Measurements from ENCODE around the gene PIM3. TPM values are rescaled to one million over a fixed set of nuclear protein-coding genes. Genes with fewer than 3 reads are reported as not detected.

PIM3 gene
- total RNA-seq, 1 donor from 2014 or later = 94.7 TPM

GRCh38 chr22:49915610-49916009, 45.0 kb upstream of the PIM3 start:
- H3K27ac ChIP-seq = no peak overlapping the region
- H3K4me1 ChIP-seq = peaks cover 23% of the 10 kb centered on the region
- H3K4me3 ChIP-seq = no peak overlapping the region
- TF ChIP-seq CTCF (IDR thresholded peaks at IDR 0.05) = no peak
- no peaks in the 10 kb centered on the region for H3K27me3 ChIP-seq (ENCODE audit: low read depth)
- no peaks in the 10 kb centered on the region for H3K9me3 ChIP-seq
- DNase-seq (no peak), ATAC-seq (no peak)
- H3K36me3 ChIP-seq = peaks cover 32% of the 10 kb centered on the region
- intact Hi-C loops (cut with DNase I) = no loop called here

GRCh38 chr22:49916831-49917230, 43.7 kb upstream of the PIM3 start:
- intact Hi-C loops (cut with DNase I) = no loop called here
- H3K4me3 ChIP-seq = peak overlapping the region; percentile 90
- H3K4me1 ChIP-seq = peaks cover 23% of the 10 kb centered on the region
- H3K27ac ChIP-seq = peak overlapping the region; percentile 97
- peak; percentile 41 for DNase-seq
- H3K27me3 ChIP-seq (ENCODE audit: low read depth) = no peaks in the 10 kb centered on the region
- no peak for ATAC-seq
- TF ChIP-seq CTCF (IDR thresholded peaks at IDR 0.05) = no peak
- H3K9me3 ChIP-seq = no peaks in the 10 kb centered on the region
- H3K36me3 ChIP-seq = peaks cover 37% of the 10 kb centered on the region

- ATAC-seq = peak; percentile 98
- Histone ChIP-seq H3K36me3 (peaks cover 28% of the 10 kb centered on the region), H3K4me3 (peak within 1 kb of the TSS; percentile 90), H3K4me1 (peaks cover 23% of the 10 kb centered on the region), H3K9me3 (no peaks in the 10 kb centered on the region), H3K27me3 (ENCODE audit: low read depth) (no peaks in the 10 kb centered on the region), H3K27ac (peak within 1 kb of the TSS; percentile 97)
- DNase-seq = peak; percentile 98
- TF ChIP-seq CTCF (IDR thresholded peaks at IDR 0.05) = no peak
- intact Hi-C loops (cut with DNase I) = no loop called here
Measured at GRCh38 chr22:49917974-49918910, 42.3 kb upstream of the PIM3 start, which contains the start of the genes ALG12 and CRELD2. ALG12 (minus strand) TSS chr22:49918438; CDS start chr22:49913765, 4,673 bp downstream. CRELD2 (plus strand) TSS chr22:49918634; CDS start chr22:49918770, 136 bp downstream.

GRCh38 chr22:49918911-49919881, 41.4 kb upstream of the PIM3 start:
- no peaks in the 10 kb centered on the region for H3K9me3 ChIP-seq
- H3K4me3 ChIP-seq = peak overlapping the region; percentile 90
- intact Hi-C loops (cut with DNase I) = no loop called here
- peaks cover 23% of the 10 kb centered on the region for H3K4me1 ChIP-seq
- H3K36me3 ChIP-seq = peaks cover 32% of the 10 kb centered on the region
- H3K27ac ChIP-seq = peak overlapping the region; percentile 97
- no peak for TF ChIP-seq CTCF (IDR thresholded peaks at IDR 0.05)
- ATAC-seq = no peak
- no peaks in the 10 kb centered on the region for H3K27me3 ChIP-seq (ENCODE audit: low read depth)
- DNase-seq = peak; percentile 39

GRCh38 chr22:49920859-49921258, 39.7 kb upstream of the PIM3 start:
- no peak overlapping the region for H3K4me3 ChIP-seq
- H3K27me3 ChIP-seq (ENCODE audit: low read depth) = no peaks in the 10 kb centered on the region
- DNase-seq (peak; percentile 46), ATAC-seq (no peak)
- intact Hi-C loops (cut with DNase I) = loop anchor here (10.0 kb wide), 1 partner anchor 114 kb away; no protein-coding TSS in a partner anchor
- H3K9me3 ChIP-seq = no peaks in the 10 kb centered on the region
- H3K4me1 ChIP-seq = peaks cover 23% of the 10 kb centered on the region
- H3K36me3 ChIP-seq = peaks cover 26% of the 10 kb centered on the region
- no peak for TF ChIP-seq CTCF (IDR thresholded peaks at IDR 0.05)
- H3K27ac ChIP-seq = no peak overlapping the region

Data from lower lobe of right lung (tissue), 2 donors.